Thyroid gland (tissue), 4 donors: ENCODE measurements around the gene ADAMTS15.

Source experiments
- CTCF ChIP-seq, 6 experiments: fragments of 200-600 bp in 3 of 6; fragments of 450-650 bp in 3 of 6; sonication (generic) in 3 of 6; IDR thresholded peaks; one replicate each; pipeline ENCODE4 v1.5.1; 2016 to 2019; ENCODE audit warnings: antibody characterized with exemption in 6 of 6, mild to moderate bottlenecking in 2 of 6, inconsistent platforms in 1 of 6, moderate library complexity in 1 of 6
- POLR2A ChIP-seq, 2 donors: fragments of 450-650 bp; IDR thresholded peaks; one replicate each; pipeline ENCODE4 v1.6.1; 2017; ENCODE audit warnings: antibody characterized with exemption in 2 of 2, mild to moderate bottlenecking in 2 of 2, moderate library complexity in 1 of 2

GRCh38 chr11:130416530-130416882, 31.9 kb upstream of the ADAMTS15 start:
- TF ChIP-seq CTCF (IDR thresholded peaks at IDR 0.05) (no peak), POLR2A (IDR thresholded peaks at IDR 0.05) (no peak)
